HL-60/S4 treated with phorbol 12-myristate 13-acetate at 8.2 ng/mL for 4 days and 3 days (cell line): ENCODE measurements around the gene CD180.

ENCODE experiments used
- in situ Hi-C: fragments of 300-500 bp; cut with MboI; formaldehyde crosslinking; loops from 2 replicates; pipeline ENCODE4 v1.15.0; 2022; ENCODE audit warnings: low sequenced_read_pairs

Gene CD180

DNA sequence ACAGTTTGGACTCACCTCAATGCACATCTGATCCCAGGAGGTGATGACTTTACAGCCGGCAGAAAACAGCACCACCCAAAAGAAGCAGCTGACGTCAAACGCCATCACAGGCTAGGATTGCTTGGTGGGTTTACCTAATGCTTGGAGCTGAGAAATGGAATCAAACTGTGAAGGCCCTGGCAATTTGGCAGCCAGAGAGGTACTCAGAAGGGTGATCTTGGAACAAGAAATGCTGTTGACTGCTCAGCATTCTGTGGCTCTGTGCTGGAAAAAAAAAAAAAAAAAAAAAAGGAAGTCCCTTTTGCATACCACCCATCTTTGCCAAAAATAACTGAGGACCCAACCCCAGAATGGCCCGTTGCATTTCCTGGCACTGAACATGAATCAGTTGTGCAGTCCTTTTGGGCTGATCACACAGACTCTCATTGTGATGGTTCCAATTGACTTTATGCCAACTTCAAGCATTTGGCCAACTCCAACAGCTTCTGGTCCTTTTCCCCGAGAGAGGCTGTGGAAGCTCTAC lies at the start of gene CD180:
CD180 (minus strand) TSS at position 263 of the 523 bp plus-strand sequence; CDS start at position 105, 158 bp downstream.
- in situ Hi-C loops = no loop called here

GRCh38 chr5:67246108-67246507 lies 49.5 kb upstream of the CD180 start:
- in situ Hi-C loops = loop anchor here (25.0 kb wide), 1 partner anchor 1016 kb away; no protein-coding TSS in a partner anchor

- in situ Hi-C loops = loop anchor here (25.0 kb wide), 1 partner anchor 1017 kb away; no protein-coding TSS in a partner anchor
Observed at GRCh38 chr5:67245259-67245846, 48.8 kb upstream of the CD180 start.

GRCh38 chr5:67244345-67244793 lies 47.8 kb upstream of the CD180 start:
- in situ Hi-C loops = loop anchor here (25.0 kb wide), 1 partner anchor 1018 kb away; no protein-coding TSS in a partner anchor

DNA sequence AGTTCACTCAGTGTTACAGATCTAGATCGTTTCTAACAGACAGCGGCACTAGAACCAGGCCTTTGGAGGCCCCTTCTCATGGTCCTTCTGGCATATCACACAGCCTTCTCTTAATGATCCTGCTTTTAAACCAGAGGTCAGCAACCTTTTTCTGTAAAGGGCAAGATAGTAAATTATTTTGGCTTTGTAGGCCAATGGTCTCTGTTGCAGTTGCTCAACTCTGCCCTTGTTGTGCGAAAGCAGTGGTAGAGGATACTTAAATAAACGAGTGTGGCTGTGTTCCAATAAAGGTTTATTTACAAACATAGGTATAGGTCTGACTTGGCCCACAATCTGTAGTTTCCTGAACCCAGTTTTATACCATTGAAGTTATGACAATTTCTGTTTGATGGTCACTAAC lies 47.3 kb upstream of the CD180 start:
- in situ Hi-C loops = loop anchor here (25.0 kb wide), 1 partner anchor 1018 kb away; no protein-coding TSS in a partner anchor

- in situ Hi-C loops = loop anchor here (25.0 kb wide), 1 partner anchor 1019 kb away; no protein-coding TSS in a partner anchor
Observed at GRCh38 chr5:67243349-67243748, 46.8 kb upstream of the CD180 start.

DNA sequence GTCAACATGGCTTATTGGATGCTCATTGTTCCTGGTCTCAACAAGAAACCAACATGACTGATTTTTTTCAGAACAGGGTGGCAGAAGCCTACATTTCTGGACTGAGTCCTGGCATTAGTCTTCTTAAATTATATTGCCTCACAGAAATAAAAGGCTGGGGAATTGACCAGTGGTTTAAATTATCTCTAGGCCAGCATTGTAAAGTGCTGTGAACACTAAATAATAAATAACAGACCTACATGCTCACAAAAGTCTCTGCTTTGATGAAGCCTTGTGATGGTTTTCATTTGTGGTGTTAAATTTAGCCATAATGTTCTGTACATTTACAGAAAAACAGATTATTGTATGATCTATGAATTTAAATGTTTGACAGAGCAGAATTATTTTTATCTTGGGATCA lies 44.7 kb upstream of the CD180 start:
- in situ Hi-C loops = loop anchor here (25.0 kb wide), 1 partner anchor 1021 kb away; no protein-coding TSS in a partner anchor

- in situ Hi-C loops = loop anchor here (25.0 kb wide), 1 partner anchor 1021 kb away; no protein-coding TSS in a partner anchor
Observed at GRCh38 chr5:67240846-67241245, 44.2 kb upstream of the CD180 start.

GRCh38 chr5:67240065-67240464 lies 43.5 kb upstream of the CD180 start:
- in situ Hi-C loops = loop anchor here (25.0 kb wide), 1 partner anchor 1022 kb away; no protein-coding TSS in a partner anchor

- in situ Hi-C loops = loop anchor here (25.0 kb wide), 1 partner anchor 1024 kb away; no protein-coding TSS in a partner anchor
Observed at GRCh38 chr5:67238191-67238590, 41.6 kb upstream of the CD180 start.

- in situ Hi-C loops = loop anchor here (25.0 kb wide), 1 partner anchor 1027 kb away; no protein-coding TSS in a partner anchor
Observed at GRCh38 chr5:67235399-67236110, 39.0 kb upstream of the CD180 start.

DNA sequence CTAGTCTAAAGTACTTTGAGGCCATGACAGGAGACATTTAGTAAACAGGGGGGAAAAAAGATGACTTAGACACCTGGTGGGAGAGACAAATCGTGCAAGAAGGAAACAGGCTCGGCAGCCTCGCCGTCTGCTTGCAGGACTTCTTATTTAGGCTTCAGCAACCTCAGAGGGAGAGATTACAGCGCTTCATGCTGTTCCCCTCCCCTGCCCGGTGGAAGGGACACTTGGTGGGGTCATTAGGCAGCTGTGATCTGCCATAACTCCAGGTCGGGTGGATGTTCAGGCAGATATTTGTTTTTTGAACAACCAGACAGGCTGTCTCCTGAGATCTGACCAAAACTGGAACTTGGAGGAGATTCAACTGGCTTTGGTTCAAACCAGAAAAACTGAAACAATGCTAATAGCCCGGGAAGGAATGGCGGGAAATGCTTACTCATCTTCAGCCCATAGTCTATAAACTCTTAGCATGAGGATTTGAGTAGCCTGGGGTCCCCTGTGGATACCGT lies 38.1 kb upstream of the CD180 start:
- in situ Hi-C loops = loop anchor here (25.0 kb wide), 1 partner anchor 1028 kb away; no protein-coding TSS in a partner anchor

- in situ Hi-C loops = loop anchor here (25.0 kb wide), 1 partner anchor 1029 kb away; no protein-coding TSS in a partner anchor
Observed at GRCh38 chr5:67233075-67233474, 36.5 kb upstream of the CD180 start.

DNA sequence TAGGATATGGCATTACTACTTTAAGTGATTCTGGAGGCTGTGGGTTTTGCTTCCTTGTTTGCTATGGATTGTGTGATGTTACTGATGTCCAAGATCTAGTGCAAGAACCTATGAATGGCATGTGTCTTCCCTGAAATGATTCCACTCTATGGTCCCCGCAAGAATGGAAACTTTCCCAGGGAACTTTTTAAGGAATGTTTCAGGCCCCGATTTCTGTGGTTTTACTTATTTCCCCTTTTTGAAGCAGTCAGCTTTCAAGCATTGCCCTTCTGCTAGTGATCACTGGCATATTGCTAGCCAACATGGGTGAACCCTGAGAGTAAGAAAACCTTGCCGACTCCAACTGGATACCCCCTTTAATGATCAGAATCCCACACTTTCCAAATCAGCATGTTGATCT lies 26.6 kb upstream of the CD180 start:
- in situ Hi-C loops = no loop called here

DNA sequence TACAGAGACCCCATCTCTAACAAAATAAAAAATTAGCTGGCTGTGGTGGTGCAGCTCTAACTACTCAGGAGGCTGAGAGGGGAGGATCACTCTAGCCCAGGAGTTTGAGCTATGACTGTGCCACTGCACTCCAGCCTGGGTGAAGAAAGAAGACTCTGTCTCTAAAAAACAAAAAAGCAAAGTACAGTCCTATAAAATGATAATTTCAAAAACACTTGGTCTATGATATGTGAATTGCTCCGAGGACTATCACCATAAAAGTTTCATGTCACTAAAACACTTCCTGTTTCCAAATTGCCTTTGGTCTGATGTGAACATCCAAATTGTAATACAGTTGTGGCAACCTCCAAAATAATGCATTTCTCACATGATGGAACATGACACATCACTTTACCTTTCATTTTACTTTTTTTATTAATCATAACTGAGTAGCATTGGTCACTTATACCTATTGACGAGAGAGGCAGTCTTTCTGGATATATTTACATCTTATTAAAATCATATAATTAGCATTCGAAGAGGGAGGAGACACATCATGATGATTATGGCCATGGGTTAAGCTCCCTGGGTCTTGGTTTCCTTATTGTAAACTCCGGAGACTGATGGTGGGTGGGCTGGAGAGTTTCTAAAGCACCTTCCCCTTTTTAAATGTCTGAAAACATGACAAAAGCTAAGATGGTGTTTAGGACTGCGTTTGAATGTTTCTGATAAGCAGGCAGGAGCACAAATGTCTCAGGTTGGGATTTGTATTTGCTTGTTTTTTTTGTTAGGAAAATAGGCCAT lies 25.8 kb upstream of the CD180 start:
- in situ Hi-C loops = no loop called here

DNA sequence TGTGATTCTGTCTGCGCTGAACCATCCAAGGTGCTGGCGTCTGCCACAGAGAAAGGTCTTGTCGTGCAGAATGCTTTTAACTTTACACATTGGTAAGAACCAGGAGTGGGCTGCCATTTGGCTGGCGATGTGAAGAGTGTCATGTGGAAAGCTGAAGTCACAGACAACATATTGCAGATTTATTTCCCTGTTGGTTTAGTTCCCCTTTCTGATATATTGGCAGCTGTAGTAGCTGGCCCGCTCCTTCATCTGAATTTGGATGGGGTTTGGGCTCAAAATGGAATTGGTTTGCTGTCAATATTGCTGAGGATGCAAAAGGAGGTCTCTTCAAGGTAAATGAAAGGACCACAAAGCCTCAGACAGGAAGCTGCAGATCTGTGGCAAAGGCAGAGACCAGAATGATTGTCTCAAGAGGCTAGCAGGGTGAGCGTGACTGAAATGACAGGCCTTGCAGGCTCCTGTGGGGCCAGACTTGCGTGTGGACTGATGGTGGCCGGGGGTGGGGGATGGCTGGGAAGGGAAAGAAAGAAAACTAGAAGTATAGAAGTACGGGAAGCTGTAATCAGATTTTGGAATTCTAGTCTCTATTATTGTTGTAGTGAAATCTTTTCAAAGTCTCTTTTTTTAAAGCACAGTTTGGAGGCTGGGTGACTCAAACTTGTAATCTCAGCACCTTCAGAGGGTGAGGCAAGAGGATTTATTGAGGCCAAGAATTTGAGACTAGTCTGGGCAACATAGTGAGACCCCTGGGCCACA lies 25.1 kb upstream of the CD180 start:
- in situ Hi-C loops = no loop called here

- in situ Hi-C loops = no loop called here
Observed at GRCh38 chr5:67216564-67216963, 20.0 kb upstream of the CD180 start.

- in situ Hi-C loops = no loop called here
Observed at GRCh38 chr5:67215519-67216471, 19.2 kb upstream of the CD180 start.
